CD4-positive, alpha-beta T cell treated with Interleukin-15 for 1 hour (primary cell): ENCODE measurements around the gene STK11IP.

Experiments used
- DNase-seq: peaks from one replicate; pipeline ENCODE4 v3.0.0-alpha.2; 2020

Gene STK11IP

DNA sequence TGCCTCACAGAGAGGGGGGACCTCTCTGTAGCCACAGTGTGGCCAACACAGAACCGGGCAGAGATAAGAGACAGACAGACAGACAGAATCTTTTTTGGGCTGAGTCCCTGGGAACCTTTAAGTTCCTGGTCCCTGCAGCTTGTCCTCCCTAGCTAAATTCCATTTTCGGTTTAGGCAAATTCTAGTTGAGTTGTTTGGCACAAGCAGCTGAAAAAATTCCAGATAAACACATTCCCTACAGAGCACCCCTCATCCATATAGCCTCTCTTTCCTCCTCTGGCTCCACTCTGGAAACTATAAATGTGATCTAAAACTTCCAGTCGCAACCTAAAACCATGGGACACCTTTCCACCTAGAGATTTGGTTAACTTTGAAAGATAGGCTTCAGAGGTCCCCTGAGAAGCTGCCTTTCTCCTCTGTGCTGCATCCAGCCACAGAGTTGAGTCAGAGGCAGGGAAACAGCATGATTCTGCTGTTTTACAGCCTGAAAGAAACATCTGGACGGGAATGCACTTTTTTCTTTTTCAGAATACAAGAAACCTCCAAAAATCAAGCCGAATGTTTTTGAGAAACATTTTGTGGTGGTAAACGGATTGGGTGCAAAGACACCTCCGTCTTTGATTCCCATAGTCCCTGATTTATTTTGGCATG is 60.7 kb downstream of the STK11IP start:
- no peak for DNase-seq

GRCh38 chr2:219658874-219659273 is 61.2 kb downstream of the STK11IP start:
- no peak for DNase-seq

GRCh38 chr2:219661197-219661954 is 63.7 kb downstream of the STK11IP start:
- no peak for DNase-seq

GRCh38 chr2:219661955-219662395 is 64.3 kb downstream of the STK11IP start:
- no peak for DNase-seq

DNA sequence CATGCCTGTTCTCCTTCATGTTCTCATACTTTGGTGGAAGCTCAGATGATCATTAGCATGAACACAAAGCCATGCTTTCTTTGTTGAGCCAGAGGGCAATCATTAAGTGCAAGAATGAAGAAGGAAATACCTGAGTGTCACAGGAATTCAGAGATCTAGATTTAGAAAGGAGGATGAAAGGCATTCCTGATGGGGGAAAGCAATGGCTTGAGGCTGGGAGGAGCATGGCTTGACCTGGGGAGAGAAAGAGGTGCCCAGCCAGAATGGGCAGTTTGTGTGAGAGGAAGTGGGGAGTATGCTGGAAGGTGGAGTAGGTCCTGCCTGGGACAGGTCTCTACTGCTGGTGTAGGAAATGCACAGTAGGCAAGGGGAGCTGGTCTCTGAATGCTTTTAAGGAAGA is 64.9 kb downstream of the STK11IP start:
- DNase-seq = no peak

DNA sequence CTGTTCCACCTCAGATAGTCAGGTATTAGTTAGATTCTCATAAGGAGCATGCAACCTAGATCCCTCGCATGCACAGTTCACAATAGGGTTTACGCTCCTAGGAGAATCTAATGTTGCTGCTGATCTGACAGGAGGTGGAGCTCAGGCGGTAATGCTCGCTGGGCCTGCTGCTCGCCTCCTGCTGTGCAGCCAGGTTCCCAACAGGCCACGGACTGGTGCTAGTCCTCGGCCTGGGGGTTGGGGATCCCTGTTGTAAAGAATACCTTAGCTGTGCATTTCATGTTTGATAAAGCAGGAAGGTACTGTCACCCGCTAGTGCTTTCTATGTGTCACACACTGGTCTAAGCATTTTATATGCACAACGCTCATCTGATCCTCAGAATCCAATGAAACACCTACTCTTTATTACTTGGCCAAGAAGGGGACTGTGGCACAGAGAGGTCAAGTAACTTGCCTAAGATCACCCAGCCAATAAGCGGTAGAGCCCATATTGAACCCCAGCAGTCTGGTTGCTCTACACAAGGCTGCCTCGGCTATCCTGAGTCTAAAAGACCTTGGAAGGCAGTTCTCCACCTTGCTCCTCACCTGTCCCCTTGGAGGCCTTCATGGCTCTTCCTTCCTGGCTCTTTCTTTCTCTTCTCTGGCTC is 65.6 kb downstream of the STK11IP start:
- no peak for DNase-seq

- DNase-seq = no peak
Observed at GRCh38 chr2:219664041-219664440, 66.4 kb downstream of the STK11IP start.

GRCh38 chr2:219664944-219665343 is 67.3 kb downstream of the STK11IP start:
- DNase-seq = no peak

GRCh38 chr2:219665926-219666325 is 68.3 kb downstream of the STK11IP start:
- no peak for DNase-seq
